NK-92 (cell line): ENCODE data around the gene ALDH1A3.
"Not testable (repeated sequence)": the region's sequence is repeated elsewhere in the genome, so short reads cannot be mapped to it uniquely, and the experiment has no call there.

Experiments
- DNase-seq: peaks from one replicate; lab custom pipeline; 2025; ENCODE audit not compliant: unreplicated experiment; lab: John Stamatoyannopoulos, UW

The ALDH1A3 gene

DNA sequence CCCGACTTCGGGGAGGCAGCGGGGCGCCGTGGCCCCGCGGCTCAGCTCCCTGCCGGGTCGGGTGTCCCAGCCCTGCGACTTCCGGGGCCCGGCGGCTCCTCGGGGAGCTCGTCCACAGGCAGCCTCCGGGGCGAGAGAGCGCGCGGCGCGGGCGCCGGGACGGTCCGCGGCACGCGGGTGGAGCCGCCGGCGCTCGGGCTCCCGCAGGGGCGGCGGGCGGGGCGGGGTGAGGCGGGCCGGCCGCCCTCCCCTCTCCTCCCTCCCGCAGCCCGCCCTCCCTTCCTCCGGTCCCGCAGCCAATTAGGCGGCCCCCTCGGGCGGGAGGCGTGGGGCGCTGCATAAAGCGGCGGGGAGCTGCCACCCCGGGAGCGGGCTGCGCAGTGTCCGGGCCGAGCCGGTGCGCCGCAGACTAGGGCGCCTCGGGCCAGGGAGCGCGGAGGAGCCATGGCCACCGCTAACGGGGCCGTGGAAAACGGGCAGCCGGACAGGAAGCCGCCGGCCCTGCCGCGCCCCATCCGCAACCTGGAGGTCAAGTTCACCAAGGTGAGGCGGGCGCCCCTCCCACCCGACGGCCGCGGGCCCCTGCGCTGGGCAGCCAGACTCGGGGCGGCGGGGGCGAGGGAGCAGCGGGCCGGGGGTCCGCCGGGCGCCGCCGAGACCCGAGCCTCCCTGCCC is at the start of gene ALDH1A3:
Gene ALDH1A3 (plus strand): TSS at position 368 of the 675 bp plus-strand sequence. CDS start 77 bp downstream, at position 445.
- no peak for DNase-seq

- DNase-seq, result no peak
Observed at GRCh38 chr15:100831467-100831866, 48.2 kb upstream of the ALDH1A3 start.

- no peak for DNase-seq
Observed at GRCh38 chr15:100832149-100832942, 47.3 kb upstream of the ALDH1A3 start.

DNA sequence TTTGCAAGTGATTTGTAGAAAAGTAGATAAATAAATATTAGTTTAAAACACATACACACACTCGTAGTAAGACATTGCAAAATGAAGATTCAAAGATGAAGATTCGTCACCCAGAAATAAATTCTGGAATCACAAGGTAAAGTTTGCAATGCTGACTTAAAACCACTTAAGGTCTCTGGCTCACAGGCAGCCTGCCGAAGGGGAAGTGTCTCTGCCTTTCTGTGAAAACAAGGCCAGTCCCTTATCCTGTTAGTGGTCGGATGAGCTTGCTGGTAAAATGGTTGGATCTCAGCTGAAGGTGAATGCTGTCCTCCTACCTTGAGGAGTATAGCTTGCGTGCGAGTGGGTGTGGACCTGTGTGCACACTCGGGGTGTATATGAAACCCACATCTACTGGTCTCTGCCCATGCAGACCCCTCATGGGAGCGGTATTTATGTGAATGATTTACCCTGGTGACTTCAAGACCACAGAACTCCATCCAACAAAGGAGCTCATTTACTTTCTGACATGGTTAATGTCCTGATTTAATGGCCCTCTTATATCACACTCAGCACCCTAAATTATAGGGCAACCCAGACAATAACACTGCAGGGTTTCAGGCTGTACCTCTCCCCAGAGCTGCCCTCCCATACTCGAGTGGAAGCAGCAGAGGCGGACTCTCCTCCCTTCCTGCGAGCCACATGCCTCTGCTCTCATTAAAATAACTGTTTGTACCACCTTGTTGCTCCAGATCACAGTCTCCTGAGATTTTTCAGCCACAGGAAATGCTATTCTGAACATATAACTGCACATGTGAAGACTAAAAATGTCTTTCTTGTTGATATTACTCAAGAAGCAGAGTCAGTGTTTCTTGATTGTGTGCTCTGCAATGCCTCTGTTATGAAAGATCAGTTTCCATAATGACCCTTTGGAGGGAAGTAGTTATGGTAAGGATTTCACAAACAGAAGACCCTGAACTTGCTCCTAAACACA is 45.9 kb upstream of the ALDH1A3 start:
- DNase-seq, result no peak

- no peak for DNase-seq
Observed at GRCh38 chr15:100834731-100835130, 44.9 kb upstream of the ALDH1A3 start.

DNA sequence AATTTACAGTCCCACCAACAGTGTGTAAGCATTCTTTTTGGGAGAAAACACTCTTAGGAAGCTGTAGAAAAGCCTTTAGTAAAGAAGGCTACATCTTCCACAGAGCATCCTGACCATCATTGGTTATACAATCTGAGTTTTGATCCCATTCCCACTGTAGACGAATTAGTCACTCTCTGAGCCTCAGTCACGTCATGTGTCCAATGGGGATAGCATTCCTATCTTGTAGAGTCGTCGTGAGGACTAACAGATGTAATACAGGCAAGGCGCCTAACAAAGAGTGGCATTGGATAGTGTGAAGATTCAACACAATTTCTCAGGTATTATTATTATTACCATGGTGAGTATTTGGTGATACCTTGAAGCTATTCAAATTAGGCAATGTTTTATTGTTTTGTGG is 44.0 kb upstream of the ALDH1A3 start:
- DNase-seq, result no peak

- no peak for DNase-seq
Observed at GRCh38 chr15:100836501-100836900, 43.1 kb upstream of the ALDH1A3 start.

- DNase-seq, result no peak
Observed at GRCh38 chr15:100841426-100841825, 38.2 kb upstream of the ALDH1A3 start.

DNA sequence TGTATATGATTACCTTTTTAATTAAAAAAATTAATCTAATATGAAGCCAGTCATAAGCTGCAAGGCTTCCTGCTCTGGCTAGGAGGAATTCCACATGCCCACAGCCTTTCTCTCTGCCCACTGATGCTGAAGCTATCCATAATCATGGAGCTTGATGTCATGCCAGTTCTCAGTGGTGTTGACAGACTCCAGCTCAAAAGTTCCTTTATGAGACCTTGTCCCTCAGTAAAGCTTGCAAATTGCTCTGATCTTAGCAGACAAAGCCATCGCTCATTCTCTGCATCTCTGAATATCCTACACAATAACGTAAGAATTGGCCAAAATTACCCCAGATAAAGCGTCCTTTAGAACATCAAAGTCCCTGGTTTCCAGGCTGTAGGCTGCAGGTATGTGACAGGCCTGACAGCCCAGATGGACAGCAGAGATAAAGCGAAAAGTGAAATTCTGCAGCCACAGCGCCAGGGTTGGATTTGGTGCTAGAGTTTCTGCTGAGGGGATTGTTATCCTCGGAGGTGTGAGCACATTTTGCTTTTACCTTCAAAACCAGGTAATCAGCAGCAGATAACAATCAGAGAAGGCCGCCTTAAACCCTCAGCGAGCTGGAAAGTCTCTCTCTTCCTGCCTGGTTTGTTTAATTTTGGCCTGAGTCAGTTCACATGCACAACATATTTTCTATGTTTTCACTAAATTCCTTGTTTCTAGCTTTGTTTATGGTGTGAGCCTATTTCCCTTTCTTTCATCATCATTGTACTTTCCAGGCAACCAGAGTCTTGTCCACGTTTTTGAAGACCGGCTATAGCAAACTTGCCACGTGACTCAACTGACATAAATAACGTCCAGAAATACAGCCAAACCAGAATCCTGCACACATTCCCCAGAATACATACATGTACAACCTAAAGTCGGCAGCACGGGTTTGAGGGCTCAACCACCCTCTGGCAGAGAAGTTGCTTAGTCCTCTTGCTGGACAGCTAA is 36.6 kb upstream of the ALDH1A3 start:
- DNase-seq, result no peak

DNA sequence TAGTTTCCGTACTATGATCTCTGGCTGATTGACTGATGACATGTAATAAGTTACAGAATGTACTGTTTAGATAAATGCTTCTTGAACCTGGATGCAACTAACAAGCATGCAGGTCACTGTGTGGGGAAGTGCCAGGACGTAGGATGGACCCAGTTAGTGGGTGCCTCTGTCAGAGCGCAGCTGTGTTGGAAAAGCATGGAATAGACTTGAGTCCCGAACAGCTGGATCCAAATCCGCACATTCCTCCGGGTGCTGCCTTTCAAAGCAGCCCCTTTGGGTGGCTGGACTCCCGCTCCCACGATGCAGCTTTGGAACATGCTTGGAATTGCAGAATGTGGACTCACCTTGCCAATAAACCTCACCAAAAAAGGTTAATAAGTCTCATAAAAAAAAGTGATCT is 35.5 kb upstream of the ALDH1A3 start:
- DNase-seq, result no peak

DNA sequence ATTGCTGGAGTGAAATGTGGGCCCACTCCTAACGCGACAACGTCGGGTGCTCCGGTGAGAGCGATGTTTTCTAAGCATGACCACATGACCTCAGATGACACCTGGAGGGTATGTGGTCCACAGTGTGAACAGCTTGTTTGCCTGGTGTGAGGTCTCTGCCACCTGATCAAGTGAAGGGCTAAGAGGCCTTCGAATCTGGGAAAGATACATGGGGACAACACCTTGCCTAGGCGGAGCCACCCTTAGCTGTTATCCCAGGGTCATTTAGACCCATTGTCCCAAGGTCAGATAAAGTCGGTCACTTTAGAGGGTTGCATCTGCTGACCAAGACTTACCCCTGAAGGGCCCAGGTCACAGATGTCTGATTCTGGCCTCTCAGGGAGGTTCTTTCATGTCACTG is 34.9 kb upstream of the ALDH1A3 start:
- no peak for DNase-seq

DNA sequence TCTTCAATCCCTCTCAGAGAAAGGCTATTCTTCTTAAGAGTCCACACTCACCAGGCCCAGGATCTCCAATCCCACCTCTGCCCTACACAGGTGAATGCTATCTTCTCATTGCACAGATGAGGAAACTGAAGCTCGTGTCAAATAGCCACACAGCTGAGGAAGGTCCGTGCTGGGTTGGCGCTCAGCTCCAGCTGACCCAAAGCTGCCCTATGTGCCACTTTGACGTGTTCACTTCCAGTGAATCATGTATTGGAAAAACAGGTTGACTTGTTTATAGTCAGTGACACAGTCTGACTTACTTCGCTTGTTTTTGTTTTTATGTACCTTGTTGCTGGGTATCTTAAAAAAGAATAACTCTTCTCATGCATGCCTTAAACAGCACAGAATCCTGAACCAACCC is 32.4 kb upstream of the ALDH1A3 start:
- DNase-seq, result no peak

DNA sequence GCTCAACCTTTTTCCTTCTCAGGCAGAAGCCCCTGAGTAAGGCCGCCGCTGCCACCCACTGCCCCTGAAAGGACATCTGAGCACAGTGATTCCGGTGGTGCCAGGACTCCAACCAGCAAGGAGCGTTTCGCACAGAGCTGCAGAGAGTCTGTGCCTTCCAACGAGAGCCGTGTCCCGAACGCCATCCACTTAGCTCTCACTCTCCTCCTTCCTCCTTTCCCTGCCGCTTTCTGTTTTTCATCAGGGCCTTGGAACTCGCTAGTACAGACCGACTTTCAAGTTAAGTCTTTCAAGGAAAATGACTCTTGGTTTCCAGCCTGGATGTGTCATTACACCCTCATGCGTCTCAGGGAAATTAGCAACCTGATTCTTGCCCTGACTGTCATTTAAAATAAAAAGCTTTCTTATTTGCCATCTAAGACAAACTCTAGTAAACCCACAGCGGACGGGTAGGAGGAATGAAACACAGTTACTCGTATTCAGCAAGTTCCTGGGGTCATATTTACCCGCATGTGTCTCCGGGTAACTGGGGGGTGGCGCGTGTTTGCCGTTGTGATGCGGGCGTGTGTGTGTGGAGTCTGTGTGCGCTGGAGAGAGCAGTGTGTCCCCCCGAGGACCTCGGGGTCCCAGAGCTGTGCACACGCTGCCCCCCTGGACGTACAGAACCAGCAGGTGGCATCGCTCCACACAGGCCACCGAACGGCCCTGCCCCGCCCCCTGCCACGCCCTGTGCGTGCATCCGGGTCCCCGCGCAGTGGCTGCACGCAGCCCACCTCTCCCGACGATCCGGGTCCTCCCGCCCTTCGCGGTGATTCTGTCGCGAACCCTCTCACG is 30.4 kb upstream of the ALDH1A3 start:
- DNase-seq, result no peak

DNA sequence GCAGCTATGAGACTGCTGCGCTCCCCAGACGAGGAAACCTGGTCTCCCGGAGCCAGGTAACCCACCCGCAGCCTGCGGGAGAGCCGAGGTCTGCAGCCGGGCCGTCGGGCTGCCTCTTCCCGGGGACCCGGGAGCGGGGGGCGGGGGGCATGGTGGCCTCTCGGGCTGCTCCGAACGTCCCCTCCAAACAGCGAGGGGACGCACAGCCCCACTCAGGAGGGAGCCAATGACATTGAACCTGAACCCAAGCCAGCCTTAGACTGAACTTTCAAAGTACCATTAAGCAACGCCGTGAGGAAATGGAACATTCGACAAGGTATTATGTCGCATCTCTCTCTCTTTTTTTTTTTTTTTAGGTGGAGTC is 29.8 kb upstream of the ALDH1A3 start:
- DNase-seq, result no peak

DNA sequence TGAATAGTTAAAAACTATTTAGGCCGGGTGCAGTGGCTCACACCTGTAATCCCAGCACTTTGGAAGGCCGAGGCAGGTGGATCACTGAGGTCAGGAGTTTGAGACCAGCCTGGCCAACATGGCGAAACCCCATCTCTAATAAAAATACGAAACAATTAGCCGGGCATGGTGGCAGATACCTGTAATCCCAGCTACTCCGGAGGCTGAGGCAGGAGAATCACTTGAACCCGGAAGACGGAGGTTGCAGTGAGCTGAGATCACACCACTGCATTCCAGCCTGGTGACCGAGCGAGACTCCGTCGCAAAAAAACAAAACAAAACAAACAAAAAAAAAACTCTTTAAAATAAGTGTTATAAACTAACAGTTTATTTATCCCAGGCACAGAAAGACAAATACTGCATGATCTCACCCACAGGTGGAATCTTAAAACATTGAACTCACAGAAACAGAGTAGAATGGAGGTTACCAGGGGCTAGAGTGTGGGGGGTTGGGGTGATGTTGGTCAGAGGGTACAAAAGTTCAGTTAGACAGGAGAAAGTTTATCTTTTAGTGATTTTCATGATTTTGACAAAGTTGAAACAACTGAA is 28.1 kb upstream of the ALDH1A3 start:
- not testable (repeated sequence) for DNase-seq

GRCh38 chr15:100852630-100853029 is 27.0 kb upstream of the ALDH1A3 start:
- no peak for DNase-seq

DNA sequence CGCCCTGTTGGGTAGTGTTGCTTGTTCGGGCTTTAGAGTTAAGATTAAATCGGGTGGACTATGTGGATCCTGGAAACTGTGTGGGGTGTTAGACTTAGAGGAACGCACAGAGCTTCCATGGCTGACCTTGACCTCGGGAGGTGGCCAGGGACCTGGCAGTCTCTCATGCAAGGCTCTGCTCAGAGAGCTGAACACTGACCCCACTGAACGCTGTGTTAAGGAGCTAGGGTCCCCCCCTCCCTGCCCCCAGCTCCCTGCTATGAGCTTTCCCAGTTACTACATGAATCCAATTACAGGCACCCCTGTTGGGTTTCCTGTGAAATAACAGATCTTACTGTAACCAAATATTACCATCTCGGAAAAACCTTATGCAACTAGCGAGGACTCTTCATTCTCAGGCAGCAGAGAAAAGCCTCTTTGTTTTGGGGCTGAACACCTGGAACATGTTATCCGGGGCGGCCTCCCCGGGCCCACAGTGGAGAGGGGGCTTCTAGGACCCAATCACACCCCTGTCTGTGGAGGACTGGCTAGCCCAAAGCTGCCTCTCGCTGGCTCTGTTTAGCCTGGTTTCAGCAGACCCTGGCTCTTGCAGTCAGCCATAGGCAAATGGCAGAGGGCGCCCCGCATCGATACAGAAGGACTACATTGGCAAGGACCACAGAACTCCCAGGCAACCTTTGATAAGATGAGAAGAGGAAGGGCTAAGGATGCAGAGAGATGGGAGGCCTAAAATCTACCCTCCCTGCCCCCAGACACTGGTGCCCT is 25.8 kb upstream of the ALDH1A3 start:
- DNase-seq, result no peak

- DNase-seq, result no peak
Observed at GRCh38 chr15:100856867-100857266, 22.8 kb upstream of the ALDH1A3 start.
